Esophagus muscularis mucosa (tissue), 3 donors: Measurements from ENCODE around the gene SLC35E2B.
"Not testable (repeated sequence)": the region's sequence is repeated elsewhere in the genome, so short reads cannot be mapped to it uniquely, and the experiment has no call there.

Experiments
- CTCF ChIP-seq, 3 experiments: fragments of 200-600 bp in 2 of 3; fragments of 450-650 bp in 1 of 3; sonication (generic) in 2 of 3; IDR thresholded peaks; one replicate each; pipeline ENCODE4 v1.5.1; 2017 to 2019; ENCODE audit warnings: antibody characterized with exemption in 3 of 3, mild to moderate bottlenecking in 2 of 3, moderate library complexity in 1 of 3
- POLR2A ChIP-seq: fragments of 450-650 bp; IDR thresholded peaks from one replicate; pipeline ENCODE4 v1.6.1; 2017; ENCODE audit warnings: antibody characterized with exemption, moderate library complexity, mild to moderate bottlenecking, low read depth
- POLR2AphosphoS5 ChIP-seq, 2 donors: sonication (generic); formaldehyde crosslinking; IDR thresholded peaks; one replicate each; pipeline ENCODE4 v1.6.1; 2017; ENCODE audit warnings: antibody characterized with exemption in 2 of 2

GRCh38 chr1:1689526-1689925 lies 3.1 kb downstream of the SLC35E2B start:
- not testable (repeated sequence) for TF ChIP-seq POLR2A; CTCF (IDR thresholded peaks at IDR 0.05); POLR2AphosphoS5 (IDR thresholded peaks at IDR 0.05)
